Activated T-cell treated with anti-CD3 and anti-CD28 coated beads, Interleukin-2, amount 50 U/mL, for 1 hour (primary cell): ENCODE measurements around the gene PRRX2.

Source experiments
- DNase-seq: peaks from one replicate; pipeline ENCODE4 v3.0.0-alpha.2; 2020

PRRX2 gene

DNA sequence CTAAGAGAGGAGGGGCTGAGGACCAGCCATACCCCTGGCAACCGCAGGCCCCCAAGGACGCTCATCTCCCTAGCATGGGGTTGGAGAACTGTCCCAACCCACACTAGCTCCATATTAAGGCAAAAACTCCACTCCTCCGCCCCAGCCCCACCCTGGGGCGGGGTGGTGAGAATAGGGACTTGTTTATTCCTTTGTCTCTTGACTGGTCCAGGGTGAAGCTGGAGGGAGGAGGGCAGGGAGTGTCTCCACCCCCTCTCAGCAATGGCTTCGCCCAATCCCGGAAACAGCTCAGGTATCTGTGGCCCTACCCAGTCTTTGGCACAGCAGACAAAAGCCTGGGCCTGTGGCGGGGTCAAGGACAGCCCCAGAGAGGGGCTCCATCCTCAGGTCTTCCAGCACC, 16.9 kb downstream of the PRRX2 start:
- DNase-seq: no peak

DNA sequence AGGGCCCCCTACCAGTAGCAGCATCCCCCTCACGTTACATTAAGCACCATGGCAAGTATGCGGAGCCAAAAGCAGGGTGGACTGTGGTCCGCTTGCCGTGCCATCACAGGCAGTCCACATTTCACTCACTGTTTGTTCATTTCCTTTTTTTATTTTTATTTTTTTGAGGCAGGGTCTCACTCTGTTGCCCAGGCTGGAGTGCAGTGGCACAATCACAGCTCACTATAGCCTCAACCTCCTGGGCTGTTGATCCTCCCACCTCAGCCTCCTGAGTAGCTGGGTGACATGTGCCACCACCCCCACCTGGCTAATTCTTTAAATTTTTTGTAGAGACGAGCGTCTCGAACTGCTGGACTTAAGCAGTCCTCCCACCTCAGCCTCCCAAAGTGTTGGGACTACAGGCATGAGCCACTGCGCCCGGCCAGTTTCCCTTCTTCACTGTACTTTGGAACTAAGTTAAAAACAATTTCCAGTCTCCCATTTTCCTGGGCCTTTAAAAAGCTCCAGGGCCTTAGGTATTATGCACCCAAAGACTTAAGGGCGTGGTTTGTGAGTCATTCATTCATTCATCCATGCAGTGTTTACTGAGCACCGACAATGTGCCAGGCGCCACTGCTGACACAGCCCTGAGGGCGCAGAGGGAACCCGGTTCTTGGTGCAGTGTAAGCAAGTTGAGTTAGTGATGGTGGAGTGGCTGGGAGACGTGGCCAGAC, 19.9 kb downstream of the PRRX2 start:
- no peak for DNase-seq

DNA sequence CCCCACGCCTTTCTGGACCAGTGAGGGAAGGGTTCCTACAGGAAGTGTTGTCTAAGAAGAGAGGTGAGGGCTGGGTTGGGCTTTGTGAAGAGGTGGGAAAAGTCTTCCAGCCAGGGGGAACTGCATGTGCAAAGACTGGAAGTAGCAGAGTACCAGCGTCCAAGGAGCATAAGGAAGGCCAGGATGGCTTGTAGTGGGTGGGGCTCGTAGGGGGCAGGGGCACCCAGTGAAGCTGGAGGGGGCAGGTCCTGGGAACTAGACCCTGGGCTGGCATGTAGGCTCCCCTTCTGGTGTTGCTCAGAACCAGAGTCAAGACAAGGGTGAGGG, 20.4 kb downstream of the PRRX2 start:
- no peak for DNase-seq

DNA sequence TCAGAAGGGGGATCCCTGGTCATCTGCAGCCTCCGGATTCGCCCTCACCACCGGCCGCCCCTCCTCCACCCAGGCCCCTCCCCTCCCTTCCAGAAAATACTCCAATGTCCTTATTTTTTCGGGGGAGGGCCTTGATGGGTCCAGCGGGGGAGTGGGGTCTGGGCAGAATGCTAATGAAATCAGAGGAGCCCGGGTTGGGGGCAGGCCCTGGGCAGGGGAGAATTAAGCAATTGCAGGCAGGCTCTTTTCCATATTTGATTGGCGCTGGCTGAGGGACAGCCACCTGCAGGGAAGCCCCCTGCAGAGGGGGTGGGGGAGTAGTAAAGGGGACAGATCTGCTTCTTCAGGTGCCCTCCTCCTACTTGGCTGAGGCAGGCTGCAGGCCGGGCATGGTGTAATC, 21.3 kb downstream of the PRRX2 start:
- no peak for DNase-seq

DNA sequence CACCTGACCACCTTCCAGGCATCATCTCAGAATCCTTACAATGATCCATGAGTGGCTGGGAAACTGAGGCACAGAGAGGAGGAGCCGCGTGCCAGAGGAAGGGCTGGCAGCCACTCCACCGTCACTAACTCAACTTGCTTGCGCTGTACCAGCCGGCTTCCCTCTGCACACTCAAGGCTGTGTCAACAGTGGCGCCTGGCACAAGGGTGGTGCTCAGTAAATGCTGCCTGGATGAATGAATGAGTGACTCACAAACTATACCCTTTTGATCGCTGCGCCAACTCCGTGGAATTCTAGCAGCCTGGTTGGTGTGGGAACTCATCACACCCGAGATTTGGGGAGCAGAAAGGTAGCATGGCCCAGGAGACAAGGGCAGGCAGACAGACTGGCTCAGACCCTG, 21.9 kb downstream of the PRRX2 start:
- no peak for DNase-seq

DNA sequence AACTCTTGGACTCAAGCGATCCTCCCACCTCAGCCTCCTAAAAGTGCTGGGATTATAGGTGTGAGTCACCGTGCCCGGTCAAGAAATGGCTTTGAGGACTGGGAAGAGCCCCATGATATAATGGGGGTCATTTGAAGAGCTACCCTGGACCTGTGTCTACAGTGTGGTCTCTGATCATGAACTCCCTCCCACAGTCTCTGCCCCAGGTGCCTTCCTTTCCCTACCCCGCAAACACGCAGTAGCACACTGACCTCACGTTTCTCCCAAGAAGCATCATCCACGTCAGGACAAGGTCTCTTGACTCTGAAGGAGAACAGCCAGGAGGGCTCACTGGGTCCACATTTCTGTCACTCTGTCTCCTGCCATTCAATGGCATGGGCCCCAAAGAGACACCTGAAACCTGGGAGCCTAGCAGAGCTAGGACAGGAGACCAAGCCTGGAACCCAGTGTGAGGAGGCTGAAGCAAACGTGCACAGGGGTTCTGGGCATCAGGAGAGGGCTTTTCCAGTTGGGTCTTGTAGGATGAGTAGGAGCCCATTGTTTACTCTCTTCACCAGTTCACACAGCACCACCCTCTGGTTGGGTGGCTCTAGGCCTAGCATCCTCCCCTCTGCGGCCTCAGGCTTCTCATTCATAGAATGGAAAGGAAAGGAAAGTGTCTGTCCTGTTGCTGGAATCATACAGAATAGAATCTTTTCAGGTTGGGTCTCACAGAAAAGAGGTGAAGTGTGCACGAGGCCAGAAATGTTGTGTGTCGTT, 23.0 kb downstream of the PRRX2 start:
- DNase-seq: no peak

DNA sequence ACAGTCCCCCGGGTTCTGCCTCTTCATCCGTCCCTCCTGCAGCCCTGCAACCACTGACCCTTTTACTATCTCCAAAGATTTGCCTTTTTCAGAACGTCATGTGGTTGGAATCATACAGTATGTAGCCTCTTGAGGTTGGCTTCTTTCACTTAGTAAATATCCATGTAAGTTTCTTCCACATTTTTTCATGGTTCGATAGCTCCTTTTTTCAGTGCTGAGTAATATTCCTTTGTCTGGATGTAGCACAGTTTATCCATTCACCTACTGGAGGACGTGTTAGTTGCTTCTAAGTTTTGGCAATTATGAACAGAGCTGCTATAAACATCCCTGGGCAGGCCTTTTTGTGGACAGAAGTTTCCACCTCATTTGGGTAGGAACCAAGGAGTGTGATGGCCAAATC, 27.1 kb downstream of the PRRX2 start:
- no peak for DNase-seq

DNA sequence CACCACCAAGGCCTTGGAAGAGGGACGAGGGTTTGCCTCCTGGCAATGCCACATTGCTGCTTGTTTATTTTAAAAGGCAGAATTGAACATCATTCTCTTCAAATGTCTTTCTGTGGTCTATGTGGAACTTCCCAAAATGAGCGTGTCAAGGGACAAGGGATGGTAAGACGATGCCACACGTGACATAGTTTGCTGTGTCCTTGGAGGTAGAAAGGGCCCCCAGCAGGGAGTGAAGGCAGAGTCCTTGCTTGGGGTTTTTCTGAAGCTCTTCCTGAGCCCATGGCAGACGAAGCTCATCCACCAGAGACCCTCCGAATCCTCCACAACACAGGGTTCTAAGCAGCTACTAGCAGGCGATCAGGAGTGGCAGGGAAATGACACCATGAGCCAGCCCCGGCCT, 28.3 kb downstream of the PRRX2 start:
- no peak for DNase-seq

DNA sequence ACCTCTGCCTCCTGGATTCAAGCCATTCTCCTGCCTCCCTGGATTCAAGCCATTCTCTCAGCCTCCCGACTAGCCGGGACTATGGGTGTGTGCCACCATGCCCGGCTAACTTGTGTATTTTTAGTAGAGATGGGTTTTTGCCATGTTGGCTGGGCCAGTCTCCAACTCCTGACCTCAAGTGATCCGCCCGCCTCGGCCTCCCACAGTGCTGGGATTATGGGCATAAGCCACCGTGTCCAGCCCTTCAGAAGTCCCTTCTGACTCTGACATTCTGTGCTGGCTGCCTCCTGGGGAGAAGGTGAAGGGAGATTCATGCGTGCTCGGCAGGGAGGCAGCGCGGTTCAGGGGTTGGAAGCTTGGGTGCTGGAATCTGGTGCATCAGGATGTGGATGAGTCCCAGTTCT, 28.8 kb downstream of the PRRX2 start:
- DNase-seq: no peak

DNA sequence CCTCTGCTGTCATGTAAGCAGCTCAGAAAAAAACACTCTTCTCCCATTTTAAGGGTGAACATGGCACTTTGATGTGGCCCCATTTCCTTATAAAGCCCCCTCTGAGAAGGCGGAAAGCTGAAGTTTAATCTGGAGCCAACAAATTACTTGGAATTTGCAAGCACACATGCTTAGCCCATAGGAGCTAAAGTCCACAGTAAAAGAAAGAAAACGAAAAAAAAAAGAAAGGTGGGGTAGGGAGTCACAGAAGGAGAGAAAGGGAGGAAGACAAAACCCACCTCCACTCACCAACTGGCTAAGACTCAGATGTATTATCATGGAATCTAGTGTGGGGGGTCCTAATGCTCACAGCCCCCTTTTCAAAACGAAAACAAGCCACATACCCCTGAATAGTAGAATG, 30.4 kb downstream of the PRRX2 start:
- no peak for DNase-seq

DNA sequence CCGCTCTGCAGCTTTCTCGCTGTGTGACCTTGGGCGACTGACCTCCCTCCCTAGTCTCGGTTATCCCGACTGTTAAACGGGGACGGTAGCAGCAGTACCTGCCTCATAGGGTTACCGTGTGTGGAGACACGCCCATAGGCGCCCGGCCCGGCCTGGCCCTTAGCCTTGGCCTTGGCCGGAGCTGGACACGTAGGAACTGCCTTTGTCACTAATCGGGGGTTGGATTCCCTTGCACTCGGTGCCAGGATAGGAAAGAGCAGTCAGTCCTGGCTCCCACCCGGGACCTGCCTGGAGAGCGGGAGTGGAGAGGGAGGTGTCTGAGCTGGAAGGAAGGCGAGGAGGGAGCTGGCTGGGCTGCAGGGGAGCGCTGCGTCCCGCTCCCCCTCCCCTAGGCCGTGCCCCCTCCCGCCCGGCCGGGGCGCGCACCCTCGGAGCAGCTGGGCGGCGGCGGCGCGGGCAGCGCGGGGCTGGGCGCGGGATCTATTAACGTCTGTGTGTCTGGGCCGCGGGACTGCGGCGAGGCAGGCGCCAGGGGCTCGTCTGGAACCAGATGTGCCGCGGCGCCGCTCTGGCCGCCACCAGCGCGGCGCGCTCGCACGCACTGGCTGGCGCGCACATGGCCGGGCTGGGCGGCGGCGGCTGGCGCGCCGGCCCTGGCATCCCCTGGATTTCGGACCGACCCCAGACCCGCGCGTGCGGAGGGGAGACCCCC, 31.7 kb downstream of the PRRX2 start:
- no peak for DNase-seq

DNA sequence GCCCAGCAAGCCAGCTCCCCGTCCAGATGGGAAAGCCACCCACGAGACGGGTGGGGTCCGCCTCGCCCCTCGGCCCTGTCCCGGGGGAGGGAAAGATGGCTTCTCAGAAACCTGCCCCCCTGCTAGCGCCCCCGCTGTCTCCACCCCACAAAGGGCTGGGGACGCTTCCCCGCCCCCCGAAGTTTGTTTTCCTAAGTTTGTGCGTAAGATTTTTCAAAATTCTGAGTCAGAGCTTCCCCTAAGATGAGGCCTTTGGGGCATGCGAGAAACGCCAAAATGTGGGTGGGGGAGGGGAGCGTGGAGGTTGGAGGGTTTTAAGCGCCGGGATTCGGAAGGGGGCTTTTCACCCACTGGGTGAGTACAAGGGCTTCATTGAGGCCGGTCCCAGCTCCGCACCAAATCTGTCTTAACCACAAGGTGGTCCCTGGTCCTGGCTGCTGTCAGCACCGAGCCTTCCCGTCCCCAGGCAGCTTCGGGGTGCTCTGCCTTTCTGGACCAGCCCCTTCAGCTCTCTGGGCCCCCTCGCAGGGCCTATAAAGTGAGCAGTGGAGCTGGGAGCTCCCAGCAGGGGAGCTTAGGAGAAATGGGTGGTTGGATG, 32.3 kb downstream of the PRRX2 start:
- DNase-seq: no peak

DNA sequence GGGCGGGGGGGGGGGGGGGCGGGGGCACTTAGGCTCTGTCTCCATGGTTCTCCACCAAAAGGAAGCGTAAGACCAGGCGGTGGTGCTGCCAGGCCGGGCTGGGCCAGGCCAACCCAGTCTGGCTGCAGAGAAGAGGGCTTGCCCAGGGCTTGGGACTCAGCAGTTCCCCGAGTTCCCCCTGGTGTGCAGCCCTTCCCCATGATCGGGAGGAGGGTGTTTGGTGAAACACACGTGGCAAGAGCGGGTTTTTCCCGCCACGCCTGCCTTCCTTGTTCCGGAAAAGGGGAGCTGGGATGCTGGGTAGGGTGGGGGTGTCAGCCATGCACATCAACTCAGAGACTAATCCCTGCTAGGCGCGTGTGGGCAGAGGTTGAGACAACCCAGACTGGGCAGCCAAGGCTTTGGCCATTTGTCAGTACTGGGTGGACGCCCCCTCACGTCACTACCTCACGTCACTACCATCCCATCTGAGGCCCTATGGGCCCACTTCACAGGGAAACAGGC, 32.9 kb downstream of the PRRX2 start:
- DNase-seq: no peak

DNA sequence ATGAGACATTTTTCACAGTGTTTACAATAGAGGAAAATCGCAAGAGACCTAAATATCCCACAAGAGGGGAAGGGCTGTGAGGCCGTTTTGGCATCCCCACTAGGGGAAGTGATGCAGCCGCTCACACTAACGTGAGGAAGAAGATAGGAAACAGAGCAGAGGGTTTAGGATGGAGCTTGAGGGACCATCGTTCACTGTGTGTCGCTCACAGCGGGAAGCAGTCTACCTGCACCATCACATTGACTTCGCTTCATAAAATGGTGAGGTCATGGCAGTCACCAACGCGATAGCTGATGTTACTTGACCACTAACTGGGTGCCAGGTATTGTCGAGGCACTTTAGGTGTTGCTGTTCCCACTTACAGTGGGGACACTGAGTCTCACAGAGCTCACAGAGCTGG, 35.6 kb downstream of the PRRX2 start:
- no peak for DNase-seq

DNA sequence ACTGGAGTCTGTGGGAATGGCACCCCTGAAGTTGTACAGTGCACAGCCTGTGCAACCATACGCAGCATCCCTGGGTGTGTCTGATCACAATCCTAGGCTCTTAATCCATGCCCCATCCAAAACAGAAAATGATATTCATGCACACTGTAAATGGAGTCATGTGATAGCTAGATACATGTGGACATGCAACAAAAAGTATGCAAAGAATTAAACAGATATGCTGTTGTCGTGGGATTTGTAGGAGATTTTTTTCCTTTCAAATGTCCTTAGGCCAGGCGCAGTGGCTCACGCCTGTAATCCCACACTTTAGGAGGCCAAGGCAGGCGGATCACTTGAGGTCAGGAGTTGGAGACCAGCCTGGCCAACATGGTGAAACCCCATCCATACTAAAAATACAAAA, 36.1 kb downstream of the PRRX2 start:
- DNase-seq: no peak

DNA sequence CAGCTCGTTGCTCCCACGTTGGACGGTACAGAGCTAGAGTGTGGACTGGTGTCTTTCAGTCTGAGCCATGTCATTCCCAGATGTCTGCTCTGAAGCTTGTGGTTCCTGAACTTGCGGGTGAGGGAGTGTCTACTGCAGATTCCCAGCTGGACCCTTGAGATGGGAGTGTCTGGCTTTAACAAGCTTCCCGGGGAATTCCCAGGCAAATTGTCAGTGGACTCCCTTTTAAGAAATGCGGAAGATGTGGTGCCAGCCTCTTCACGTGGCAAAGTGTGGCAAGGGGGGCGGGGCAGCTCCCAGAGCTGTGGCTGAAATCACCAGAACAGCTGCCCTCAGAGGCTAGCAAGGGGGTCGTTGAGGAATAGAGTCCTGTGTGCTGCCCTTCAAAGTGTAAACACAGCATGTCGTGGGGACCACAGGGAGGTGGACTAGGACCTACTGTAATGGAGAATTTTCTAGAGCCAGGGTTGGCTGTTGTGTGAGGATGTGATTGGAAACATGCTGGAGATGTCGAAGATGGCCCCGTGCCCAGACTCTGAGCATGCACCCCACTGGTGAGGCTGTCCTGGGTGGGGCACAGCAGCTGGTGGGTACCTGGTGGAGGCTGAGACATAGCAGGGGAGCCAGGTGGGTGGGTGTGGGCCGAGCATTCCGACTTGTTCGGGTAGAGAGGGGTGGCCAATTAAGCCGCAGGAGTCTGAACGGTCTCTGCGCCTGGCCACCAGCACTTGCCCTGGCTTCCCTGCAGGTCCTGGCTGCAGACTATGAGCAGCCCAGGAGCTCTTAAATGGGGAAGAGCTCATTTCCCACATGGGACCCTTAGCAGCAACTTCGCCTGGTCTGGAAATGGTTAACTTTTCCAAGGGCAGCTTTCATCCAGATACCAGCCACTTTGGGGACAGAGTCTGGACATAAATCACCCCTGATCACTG, 37.4 kb downstream of the PRRX2 start:
- DNase-seq: no peak

DNA sequence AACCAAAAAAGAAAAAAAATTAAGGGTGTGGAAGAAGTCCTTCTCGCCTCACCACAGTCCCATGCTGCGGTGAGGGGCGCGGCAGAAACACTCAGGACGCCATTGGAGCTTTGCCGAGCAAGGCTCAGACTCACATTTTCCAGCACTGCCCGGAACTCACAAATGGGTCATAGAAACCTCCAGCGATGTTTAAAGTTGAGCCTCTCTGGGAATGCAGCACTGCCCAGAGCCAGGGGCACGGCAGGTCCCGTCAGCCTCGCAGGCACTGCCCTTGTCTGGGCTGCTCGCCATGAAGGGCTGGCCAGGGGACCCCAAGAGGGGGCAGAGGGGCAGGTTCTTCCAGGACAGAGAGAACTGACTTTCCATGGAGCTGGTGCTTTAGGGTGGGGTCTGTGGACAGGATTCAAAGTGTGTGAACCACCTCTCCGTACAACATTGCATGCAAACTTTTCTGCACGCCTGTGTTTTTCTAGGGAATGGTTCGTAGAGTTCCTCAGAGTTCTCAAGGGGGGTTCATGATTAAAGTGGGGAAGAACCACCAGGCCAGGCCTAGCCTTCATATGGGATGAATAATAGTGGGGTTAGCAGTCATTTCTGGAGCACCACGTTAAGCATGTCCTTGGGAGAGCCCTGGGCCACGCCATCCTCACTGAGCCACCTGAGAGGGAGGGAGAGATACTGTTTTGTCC, 38.4 kb downstream of the PRRX2 start:
- DNase-seq: no peak

DNA sequence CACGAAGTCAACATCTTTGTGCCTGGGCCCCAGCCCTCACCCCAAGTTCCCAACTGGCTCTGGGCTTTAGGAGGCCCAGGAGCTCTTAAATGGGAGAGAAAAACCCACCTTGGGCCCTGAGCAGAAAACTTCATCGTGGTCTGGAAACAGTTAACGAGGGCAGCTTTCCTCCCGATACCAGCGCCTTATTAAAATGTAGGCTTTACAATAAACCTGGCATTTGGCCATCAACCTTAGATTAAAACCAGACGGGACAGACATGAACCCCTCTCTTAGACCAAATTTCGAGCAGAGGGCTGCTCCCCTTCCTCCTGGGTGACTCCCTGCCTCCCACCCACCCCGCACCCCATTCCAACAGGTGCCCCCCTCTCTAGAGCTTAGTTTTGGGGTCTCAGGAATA, 39.4 kb downstream of the PRRX2 start:
- no peak for DNase-seq

DNA sequence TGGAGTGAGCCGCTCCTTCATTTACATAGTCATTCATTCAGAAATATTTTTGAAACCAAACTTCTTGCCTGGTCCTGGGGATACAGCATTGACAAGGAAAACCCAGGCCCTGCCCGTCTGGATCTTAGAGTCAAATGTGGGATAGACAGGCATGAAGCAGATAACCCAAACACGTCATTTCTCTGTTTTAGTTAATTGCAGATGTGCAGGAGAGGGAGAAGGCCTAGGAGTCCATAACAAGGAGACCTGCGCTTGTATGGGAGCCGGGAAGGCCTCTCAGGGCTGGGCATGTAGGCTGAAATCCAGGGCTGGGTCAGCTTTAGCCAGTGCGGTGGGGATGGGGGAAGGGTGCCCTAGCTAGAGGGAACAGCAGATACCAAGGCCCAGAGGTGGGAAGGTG, 43.3 kb downstream of the PRRX2 start:
- DNase-seq: no peak

DNA sequence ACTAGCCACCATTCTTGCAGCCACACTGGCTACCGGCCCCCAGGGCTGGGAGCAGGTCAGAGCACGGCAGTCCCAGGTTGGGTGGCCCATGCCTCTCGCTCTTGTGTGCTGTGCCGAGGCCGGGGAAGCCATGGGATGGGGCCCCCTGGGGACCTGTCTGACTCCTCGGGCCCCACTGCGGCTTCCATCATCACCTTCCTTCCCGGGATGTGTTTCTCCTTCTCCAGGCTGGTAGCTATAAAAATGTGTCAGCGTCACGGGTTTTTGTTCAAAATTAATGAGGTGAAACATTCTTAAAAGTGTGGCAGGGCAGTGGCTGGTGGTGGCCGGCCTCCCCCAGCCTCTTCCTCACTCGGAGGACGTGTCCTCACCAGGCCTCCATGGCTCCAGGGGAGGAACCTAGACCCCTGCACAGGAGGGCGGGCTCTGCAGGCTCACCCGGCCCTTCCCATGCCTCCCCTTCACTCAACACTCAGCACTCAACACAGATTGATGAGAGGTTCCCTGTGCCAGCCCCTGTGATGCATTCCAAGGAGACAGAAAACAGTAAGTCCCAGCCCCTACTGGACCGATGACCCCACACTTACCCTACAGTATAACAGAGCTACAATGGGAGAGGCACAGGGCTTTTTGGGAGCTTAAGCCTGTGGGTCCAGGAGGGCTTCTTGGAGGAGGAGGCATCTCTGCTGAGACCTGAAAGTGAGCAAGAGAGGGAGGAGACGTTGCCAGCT, 44.2 kb downstream of the PRRX2 start:
- DNase-seq: no peak

DNA sequence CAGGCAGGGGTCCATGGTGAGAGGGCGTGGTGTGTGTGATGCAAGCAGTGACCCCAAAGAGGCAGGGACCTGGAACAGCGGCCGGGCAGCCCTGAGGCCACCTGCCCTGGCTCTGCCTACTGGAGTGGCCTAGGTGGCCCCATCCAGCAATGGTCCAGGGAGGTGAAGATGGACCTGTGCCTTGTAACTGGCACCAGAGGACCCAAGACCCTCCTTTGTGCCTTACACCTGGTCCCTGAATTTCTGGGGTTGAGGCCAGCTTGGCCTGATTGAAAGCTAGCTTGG, 44.7 kb downstream of the PRRX2 start:
- DNase-seq: no peak
